Astrocyte (in vitro differentiated cells and primary cell): Measurements from ENCODE around the gene OTOG.

ENCODE experiments used
- EZH2 ChIP-seq: IDR thresholded peaks from 2 replicates; pipeline ENCODE4 v1.6.1; 2012; ENCODE audit warnings: mild to moderate bottlenecking, low read length, inconsistent platforms; ENCODE audit not compliant: insufficient read depth
- TF ChIP-seq, protein P1 (sequence below): IDR thresholded peaks from 2 replicates; pipeline ENCODE4 v1.5.1; 2011; ENCODE audit warnings: low read depth, mild to moderate bottlenecking, inconsistent platforms, low read length, moderate library complexity; ENCODE audit not compliant: insufficient read depth

DNA sequence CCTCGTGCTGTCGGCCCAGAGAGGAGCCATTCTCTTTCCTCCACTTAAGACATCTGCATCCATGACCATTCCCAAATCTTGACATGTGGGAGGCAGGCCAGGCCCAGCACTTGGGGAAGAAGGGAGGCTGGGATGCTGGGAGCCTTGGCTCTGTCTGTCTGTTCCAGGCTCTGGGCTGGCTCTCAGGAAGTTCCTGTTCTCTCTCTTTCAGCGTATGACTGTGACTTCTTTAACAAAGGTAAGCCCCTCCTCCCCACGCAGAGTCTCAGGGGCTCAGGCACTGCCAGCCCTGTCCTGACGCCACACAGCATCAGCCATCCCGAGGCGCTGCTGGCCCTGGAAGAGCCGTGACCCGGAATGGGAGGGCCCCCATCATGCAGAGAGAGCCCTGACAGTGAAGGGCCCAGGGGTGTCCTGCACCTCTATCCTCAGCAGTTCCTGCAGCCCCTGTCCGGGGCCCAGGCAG lies 52.4 kb downstream of the OTOG start:
- TF ChIP-seq, protein P1, sequence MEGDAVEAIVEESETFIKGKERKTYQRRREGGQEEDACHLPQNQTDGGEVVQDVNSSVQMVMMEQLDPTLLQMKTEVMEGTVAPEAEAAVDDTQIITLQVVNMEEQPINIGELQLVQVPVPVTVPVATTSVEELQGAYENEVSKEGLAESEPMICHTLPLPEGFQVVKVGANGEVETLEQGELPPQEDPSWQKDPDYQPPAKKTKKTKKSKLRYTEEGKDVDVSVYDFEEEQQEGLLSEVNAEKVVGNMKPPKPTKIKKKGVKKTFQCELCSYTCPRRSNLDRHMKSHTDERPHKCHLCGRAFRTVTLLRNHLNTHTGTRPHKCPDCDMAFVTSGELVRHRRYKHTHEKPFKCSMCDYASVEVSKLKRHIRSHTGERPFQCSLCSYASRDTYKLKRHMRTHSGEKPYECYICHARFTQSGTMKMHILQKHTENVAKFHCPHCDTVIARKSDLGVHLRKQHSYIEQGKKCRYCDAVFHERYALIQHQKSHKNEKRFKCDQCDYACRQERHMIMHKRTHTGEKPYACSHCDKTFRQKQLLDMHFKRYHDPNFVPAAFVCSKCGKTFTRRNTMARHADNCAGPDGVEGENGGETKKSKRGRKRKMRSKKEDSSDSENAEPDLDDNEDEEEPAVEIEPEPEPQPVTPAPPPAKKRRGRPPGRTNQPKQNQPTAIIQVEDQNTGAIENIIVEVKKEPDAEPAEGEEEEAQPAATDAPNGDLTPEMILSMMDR, result no peak
- no peak for TF ChIP-seq EZH2
